DMS53 (cell line): ENCODE measurements around the gene SHC4.
"Not testable (repeated sequence)": the region's sequence is repeated elsewhere in the genome, so short reads cannot be mapped to it uniquely, and the experiment has no call there.

ENCODE experiments used
- DNase-seq: peaks from one replicate; lab custom pipeline; 2025; lab: John Stamatoyannopoulos, UW

The SHC4 gene

GRCh38 chr15:48796521-48796920, 167.2 kb downstream of the SHC4 start:
- DNase-seq = no peak

- DNase-seq = no peak
Measured at GRCh38 chr15:48795901-48796300, 167.8 kb downstream of the SHC4 start.

- DNase-seq = peak; percentile 24
Measured at GRCh38 chr15:48794697-48795134, 169.0 kb downstream of the SHC4 start.

GRCh38 chr15:48792408-48792807, 171.3 kb downstream of the SHC4 start:
- DNase-seq = no peak

GRCh38 chr15:48790466-48791115, 173.1 kb downstream of the SHC4 start:
- DNase-seq = not testable (repeated sequence)

GRCh38 chr15:48785712-48786111, 178.0 kb downstream of the SHC4 start:
- no peak for DNase-seq

GRCh38 chr15:48785195-48785594, 178.5 kb downstream of the SHC4 start:
- no peak for DNase-seq

- no peak for DNase-seq
Measured at GRCh38 chr15:48784756-48785155, 179.0 kb downstream of the SHC4 start.

- no peak for DNase-seq
Measured at GRCh38 chr15:48782911-48783310, 180.8 kb downstream of the SHC4 start.

GRCh38 chr15:48781481-48782081, 182.1 kb downstream of the SHC4 start:
- no peak for DNase-seq

- no peak for DNase-seq
Measured at GRCh38 chr15:48781017-48781416, 182.7 kb downstream of the SHC4 start.

- DNase-seq = no peak
Measured at GRCh38 chr15:48778331-48778730, 185.4 kb downstream of the SHC4 start.

GRCh38 chr15:48777645-48778330, 185.9 kb downstream of the SHC4 start:
- DNase-seq = no peak

- DNase-seq = no peak
Measured at GRCh38 chr15:48775546-48775945, 188.2 kb downstream of the SHC4 start.

- DNase-seq = no peak
Measured at GRCh38 chr15:48774484-48774883, 189.2 kb downstream of the SHC4 start.
